ENCODE results near the gene SRRM1.
A peak's percentile ranks its signal among the peaks of the same experiment; 100 is the strongest.

The SRRM1 gene

GRCh38 chr1:24652382-24652781, 9.3 kb downstream of the SRRM1 start:
- no peaks in the 10 kb centered on the region for H3K9me3 Mint-ChIP-seq
- H3K36me3 Mint-ChIP-seq (ENCODE audit: low read depth): peaks cover 91% of the 10 kb centered on the region
- H3K27ac Mint-ChIP-seq: no peak overlapping the region
- H3K4me3 Mint-ChIP-seq: no peak overlapping the region
- TF ChIP-seq CTCF (IDR thresholded peaks at IDR 0.05; ENCODE audit: unreplicated experiment in 3 of 3): no peak
- peaks cover 2% of the 10 kb centered on the region for H3K4me1 Mint-ChIP-seq
- H3K27me3 Mint-ChIP-seq (ENCODE audit: low read depth): no peaks in the 10 kb centered on the region

GRCh38 chr1:24654010-24654409, 10.9 kb downstream of the SRRM1 start:
- no peaks in the 10 kb centered on the region for H3K27me3 Mint-ChIP-seq (ENCODE audit: low read depth)
- peak overlapping the region in 2 of 3 experiments; percentile 17 to 30 for H3K27ac Mint-ChIP-seq
- H3K4me1 Mint-ChIP-seq: peaks cover 6% of the 10 kb centered on the region
- no peak overlapping the region for H3K4me3 Mint-ChIP-seq
- no peaks in the 10 kb centered on the region for H3K9me3 Mint-ChIP-seq
- peaks cover 87% of the 10 kb centered on the region for H3K36me3 Mint-ChIP-seq (ENCODE audit: low read depth)
- no peak for TF ChIP-seq CTCF (IDR thresholded peaks at IDR 0.05; ENCODE audit: unreplicated experiment in 3 of 3)

GRCh38 chr1:24656046-24656445, 12.9 kb downstream of the SRRM1 start:
- H3K4me3 Mint-ChIP-seq: no peak overlapping the region
- peaks cover 85% of the 10 kb centered on the region for H3K36me3 Mint-ChIP-seq (ENCODE audit: low read depth)
- no peaks in the 10 kb centered on the region for H3K9me3 Mint-ChIP-seq
- no peak for TF ChIP-seq CTCF (IDR thresholded peaks at IDR 0.05; ENCODE audit: unreplicated experiment in 3 of 3)
- no peaks in the 10 kb centered on the region for H3K27me3 Mint-ChIP-seq (ENCODE audit: low read depth)
- peak overlapping the region; percentile 64 to 94 (median 74) for H3K27ac Mint-ChIP-seq
- peaks cover 6% of the 10 kb centered on the region for H3K4me1 Mint-ChIP-seq

GRCh38 chr1:24657781-24658180, 14.7 kb downstream of the SRRM1 start:
- Mint-ChIP-seq H3K4me1 (peaks cover 6% of the 10 kb centered on the region), H3K36me3 (ENCODE audit: low read depth) (peaks cover 85% of the 10 kb centered on the region), H3K27ac (peak overlapping the region; percentile 59 to 92 (median 76)), H3K9me3 (no peaks in the 10 kb centered on the region), H3K27me3 (ENCODE audit: low read depth) (no peaks in the 10 kb centered on the region), H3K4me3 (peak overlapping the region in 2 of 3 experiments; percentile 7 to 36)
- no peak for TF ChIP-seq CTCF (IDR thresholded peaks at IDR 0.05; ENCODE audit: unreplicated experiment in 3 of 3)

GRCh38 chr1:24659166-24659904, 16.2 kb downstream of the SRRM1 start:
- TF ChIP-seq CTCF (IDR thresholded peaks at IDR 0.05; ENCODE audit: unreplicated experiment in 3 of 3): no peak
- Mint-ChIP-seq H3K9me3 (no peaks in the 10 kb centered on the region), H3K4me3 (no peak overlapping the region), H3K36me3 (ENCODE audit: low read depth) (peaks cover 84% of the 10 kb centered on the region), H3K27ac (peak overlapping the region in 2 of 3 experiments; percentile 22 to 86), H3K27me3 (ENCODE audit: low read depth) (no peaks in the 10 kb centered on the region), H3K4me1 (peaks cover 6% of the 10 kb centered on the region)

Data from nephron (organoid).